ENCODE data around the gene ARHGEF19.
"Not testable (repeated sequence)": the region's sequence is repeated elsewhere in the genome, so short reads cannot be mapped to it uniquely, and the experiment has no call there.

ARHGEF19 gene

GRCh38 chr1:16212251-16212961 lies at the start of gene ARHGEF19:
Gene ARHGEF19, minus strand, starts transcription at chr1:16212652. Its CDS starts 3,598 bp downstream, at chr1:16209054.
- DNase-seq (ENCODE audit: low spot score) = no peak

- DNase-seq (ENCODE audit: low spot score) = no peak
These were observed 49.6 kb upstream of the ARHGEF19 start for GRCh38 chr1:16262067-16262466.

DNA sequence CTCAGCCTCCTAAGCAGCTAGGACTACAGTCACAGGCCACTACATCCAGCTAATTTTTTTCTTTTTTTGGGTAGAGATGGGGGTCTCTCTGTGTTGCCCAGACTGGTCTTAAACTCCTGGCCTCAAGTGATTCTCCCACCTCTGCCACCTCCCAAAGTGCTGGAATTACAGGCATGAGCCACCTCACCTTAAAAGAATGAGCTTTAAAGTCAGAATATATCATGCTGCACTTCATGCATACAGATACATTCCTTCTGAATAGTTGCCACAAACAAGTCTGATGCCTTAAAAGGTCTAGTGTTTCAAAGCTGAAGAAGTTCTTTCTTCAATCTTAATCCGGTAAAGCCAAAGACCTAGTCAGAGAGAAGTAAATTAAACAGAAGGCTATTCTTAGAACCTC lies 48.4 kb upstream of the ARHGEF19 start:
- peak; percentile 35 for DNase-seq (ENCODE audit: low spot score)

- DNase-seq (ENCODE audit: low spot score) = no peak
These were observed 46.2 kb upstream of the ARHGEF19 start for GRCh38 chr1:16258591-16259135.

DNA sequence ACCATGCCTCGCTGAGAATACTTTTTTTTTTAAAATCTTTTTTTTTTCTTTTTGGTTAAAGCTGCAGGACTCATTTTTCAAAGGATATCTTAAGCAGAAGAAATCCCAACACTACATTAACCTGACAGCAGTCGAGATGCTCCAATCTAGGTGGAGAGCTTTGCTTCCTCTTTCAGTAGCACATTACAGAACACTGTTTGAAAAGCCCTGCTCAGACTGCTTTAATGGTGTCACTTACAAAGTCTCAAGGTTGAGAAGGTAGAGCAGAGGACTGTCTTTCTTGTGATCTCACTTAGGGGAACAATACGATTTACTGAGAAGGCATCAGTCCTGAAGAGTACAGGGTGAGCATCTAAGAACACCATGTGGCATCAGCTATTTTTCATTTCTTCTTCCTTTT lies 45.5 kb upstream of the ARHGEF19 start:
- no peak for DNase-seq (ENCODE audit: low spot score)

DNA sequence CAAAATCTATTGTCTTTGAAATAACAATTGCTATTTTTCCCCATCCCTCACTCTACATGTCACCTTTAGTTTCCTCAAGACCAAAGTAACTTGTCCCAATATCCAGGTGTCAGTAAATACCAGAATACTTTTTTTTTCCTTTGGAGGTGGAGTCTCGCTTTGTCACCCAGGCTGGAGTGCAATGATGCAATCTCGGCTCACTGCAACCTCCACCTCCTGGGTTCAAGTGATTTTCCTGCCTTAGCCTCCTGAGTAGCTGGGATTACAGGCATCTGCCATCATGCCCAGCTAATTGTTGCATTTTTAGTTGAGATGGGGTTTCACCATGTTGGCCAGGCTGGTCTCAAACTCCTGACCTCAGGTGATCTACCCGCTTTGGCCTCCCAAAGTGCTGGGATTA lies 45.1 kb upstream of the ARHGEF19 start:
- DNase-seq (ENCODE audit: low spot score) = not testable (repeated sequence)

DNA sequence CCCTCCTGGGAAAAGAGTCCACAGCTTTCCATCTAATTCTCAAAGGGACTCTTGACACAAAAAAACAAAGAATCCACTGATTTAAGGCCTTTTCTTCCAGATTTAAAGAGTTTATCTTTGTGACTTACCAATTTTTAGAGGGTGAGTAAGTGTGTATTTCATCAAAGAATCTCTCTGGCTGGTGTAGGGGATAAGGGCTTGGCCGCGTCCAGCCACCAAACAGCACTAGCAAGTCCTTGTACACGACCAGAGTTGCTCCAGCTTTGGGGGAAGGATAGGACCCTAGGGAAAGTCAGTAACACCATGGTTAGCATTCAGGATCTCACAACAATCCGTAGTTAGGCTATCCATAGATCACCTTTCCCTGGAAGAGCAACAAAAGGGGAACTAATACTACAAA lies 44.0 kb upstream of the ARHGEF19 start:
- no peak for DNase-seq (ENCODE audit: low spot score)

- no peak for DNase-seq (ENCODE audit: low spot score)
These were observed 41.9 kb upstream of the ARHGEF19 start for GRCh38 chr1:16254263-16254928.

DNA sequence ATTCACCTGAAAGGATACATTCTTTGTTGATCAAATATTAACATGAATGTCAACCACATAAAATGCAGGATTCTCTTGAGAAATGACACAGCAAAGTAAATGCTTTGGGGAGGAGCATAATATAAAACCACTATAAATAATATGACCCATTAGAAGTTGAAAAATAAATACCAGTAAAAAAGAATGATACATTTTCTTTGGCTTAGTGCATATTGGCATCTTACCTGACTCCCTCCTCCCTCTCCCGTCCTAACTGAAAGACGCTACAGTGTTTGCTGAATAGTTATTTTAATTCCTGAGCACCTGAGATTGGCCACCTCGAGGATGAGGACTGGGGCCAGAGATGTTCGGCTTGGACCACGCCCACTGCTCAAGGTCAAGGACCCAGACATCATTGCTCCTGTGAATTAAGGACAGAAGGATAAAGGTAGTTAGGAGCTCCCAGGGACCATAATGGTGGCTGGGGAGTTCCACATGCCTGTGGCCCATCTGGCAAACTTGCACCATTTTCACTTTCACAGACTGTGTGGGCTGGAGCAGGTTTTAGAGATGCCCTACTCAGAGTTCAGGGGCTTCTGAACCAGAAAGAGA lies 41.0 kb upstream of the ARHGEF19 start:
- DNase-seq (ENCODE audit: low spot score) = no peak

GRCh38 chr1:16252912-16253311 lies 40.5 kb upstream of the ARHGEF19 start:
- DNase-seq (ENCODE audit: low spot score) = no peak

- no peak for DNase-seq (ENCODE audit: low spot score)
These were observed 38.9 kb upstream of the ARHGEF19 start for GRCh38 chr1:16251381-16251780.

DNA sequence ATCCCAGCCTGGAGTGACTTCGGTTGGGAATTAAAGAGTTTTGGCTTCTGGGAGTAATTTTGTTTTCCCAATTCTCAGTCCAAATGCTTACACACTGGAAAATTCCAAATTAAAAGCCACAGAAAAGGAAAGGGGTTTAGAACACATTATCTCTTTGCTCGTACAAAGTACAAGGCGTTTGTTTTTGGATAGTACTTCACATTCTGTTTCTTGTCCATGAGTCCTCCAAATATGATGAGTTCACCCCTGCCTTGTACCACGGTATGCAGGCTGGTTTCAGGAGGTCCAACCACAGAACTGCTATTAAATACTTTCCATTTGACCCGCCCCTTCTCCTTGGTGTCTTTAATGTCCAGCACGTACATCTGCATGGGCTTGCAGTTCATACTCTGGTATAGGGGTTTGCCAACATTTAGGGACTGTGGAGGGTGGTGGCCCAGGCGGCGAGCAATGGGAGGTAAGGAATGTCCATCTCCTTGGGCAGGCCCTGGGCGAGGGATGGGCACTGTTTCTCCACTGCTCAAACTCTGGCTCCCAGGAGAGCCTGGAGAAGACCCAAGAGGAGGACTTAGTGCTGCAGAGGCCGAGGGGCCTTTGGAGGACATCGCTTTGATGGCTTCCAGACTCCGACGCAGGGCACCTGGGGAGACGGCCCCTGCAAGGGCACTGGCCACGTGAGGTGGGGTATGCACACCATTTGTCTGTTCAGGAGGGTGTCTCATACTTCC lies 38.2 kb upstream of the ARHGEF19 start:
- DNase-seq (ENCODE audit: low spot score) = peak; percentile 67

GRCh38 chr1:16249596-16250241 lies 37.3 kb upstream of the ARHGEF19 start:
- DNase-seq (ENCODE audit: low spot score) = peak; percentile 82

- DNase-seq (ENCODE audit: low spot score) = peak; percentile 54
These were observed 36.4 kb upstream of the ARHGEF19 start for GRCh38 chr1:16248603-16249516.

DNA sequence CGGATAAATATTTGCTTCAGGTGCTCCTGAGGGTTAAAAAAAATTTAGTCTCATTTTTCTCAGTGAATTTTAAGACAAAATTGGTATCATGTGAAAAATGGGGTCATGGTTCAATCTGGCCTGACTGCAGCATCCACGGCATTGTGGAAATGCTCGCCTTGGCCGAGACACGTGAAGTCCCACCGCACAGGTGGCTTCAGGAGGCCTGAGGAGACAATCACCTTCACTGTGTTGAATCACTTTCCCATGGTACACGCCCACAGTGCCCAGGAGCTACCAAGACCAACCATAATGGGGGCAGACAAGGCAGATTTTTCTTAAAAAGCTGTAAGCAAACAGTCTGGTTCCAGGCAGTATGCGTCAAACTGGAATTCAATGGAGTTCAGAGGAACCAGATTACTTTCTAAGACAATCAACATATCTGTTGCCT lies 35.6 kb upstream of the ARHGEF19 start:
- DNase-seq (ENCODE audit: low spot score) = no peak

DNA sequence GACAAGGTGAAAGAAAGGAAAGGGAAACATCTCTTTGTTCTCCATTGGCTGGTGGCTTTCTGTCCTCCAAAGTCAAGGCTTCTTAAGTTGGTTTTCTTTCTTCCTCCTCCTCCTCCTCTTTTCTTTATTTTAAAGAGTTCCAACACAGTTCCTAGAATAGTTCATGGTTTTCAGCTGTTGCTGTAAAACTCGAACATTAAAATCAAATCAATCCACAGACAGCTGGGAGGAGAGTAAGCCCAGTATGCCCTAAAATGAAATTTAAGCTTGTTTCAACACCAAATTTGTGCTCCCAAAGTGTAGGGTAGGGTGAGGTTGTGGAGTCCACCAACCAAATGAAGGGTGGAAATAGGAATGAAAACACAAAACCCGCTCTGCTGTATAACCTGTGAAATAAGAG lies 35.0 kb upstream of the ARHGEF19 start:
- no peak for DNase-seq (ENCODE audit: low spot score)

DNA sequence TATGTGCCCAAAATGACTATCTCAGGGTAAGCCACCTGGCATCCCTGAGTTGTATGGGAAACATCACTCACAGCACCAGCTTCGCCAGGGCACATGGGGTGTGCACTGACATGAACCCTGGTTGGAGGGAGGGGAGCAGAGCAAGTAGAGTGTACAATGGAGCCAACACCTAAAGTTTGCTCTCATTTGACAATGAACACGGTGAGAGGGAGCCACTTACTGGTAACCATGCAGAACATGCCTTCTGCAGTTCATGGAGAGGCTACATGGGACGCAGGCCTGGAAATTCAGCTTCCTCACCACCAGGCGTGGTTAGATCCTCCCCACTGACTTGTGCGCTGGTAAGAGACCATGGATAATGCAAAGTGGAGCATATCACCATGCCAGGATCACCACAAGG lies 34.5 kb upstream of the ARHGEF19 start:
- no peak for DNase-seq (ENCODE audit: low spot score)

- DNase-seq (ENCODE audit: low spot score) = not testable (repeated sequence)
These were observed 33.8 kb upstream of the ARHGEF19 start for GRCh38 chr1:16246239-16246638.

- DNase-seq (ENCODE audit: low spot score) = no peak
These were observed 33.2 kb upstream of the ARHGEF19 start for GRCh38 chr1:16245476-16246196.
